Fibroblast of skin of right biceps (primary cell): ENCODE data around the gene ZFHX2.
A peak's percentile ranks its signal among the peaks of the same experiment; 100 is the strongest.
"Not testable (repeated sequence)": the region's sequence is repeated elsewhere in the genome, so short reads cannot be mapped to it uniquely, and the experiment has no call there.

ENCODE experiments used
- DNase-seq: peaks from one replicate; pipeline ENCODE4 v3.0.0-alpha.2; 2013

ZFHX2 gene

GRCh38 chr14:23551266-23552028 is at the start of gene ZFHX2:
TSS of gene ZFHX2 (minus strand) at chr14:23551765. CDS start at chr14:23535325, 16,440 bp downstream.
- peak; percentile 62 for DNase-seq

GRCh38 chr14:23600806-23601205 is 49.2 kb upstream of the ZFHX2 start:
- no peak for DNase-seq

GRCh38 chr14:23600322-23600707 is 48.8 kb upstream of the ZFHX2 start:
- DNase-seq = no peak

GRCh38 chr14:23594191-23594590 is 42.6 kb upstream of the ZFHX2 start:
- not testable (repeated sequence) for DNase-seq

- no peak for DNase-seq
Measured at GRCh38 chr14:23590198-23590597, 38.6 kb upstream of the ZFHX2 start.

- no peak for DNase-seq
Measured at GRCh38 chr14:23589606-23590005, 38.0 kb upstream of the ZFHX2 start.

- peak; percentile 86 for DNase-seq
Measured at GRCh38 chr14:23588884-23589598, 37.5 kb upstream of the ZFHX2 start.

GRCh38 chr14:23584527-23585203 is 33.1 kb upstream of the ZFHX2 start:
- DNase-seq = not testable (repeated sequence)

GRCh38 chr14:23583761-23584526 is 32.4 kb upstream of the ZFHX2 start:
- DNase-seq = not testable (repeated sequence)

- no peak for DNase-seq
Measured at GRCh38 chr14:23582906-23583760, 31.6 kb upstream of the ZFHX2 start.

GRCh38 chr14:23580948-23581281 is 29.4 kb upstream of the ZFHX2 start:
- no peak for DNase-seq

- DNase-seq = no peak
Measured at GRCh38 chr14:23580152-23580926, 28.8 kb upstream of the ZFHX2 start.

GRCh38 chr14:23579739-23580138 is 28.2 kb upstream of the ZFHX2 start:
- no peak for DNase-seq

GRCh38 chr14:23579311-23579630 is 27.7 kb upstream of the ZFHX2 start:
- DNase-seq = no peak

- DNase-seq = no peak
Measured at GRCh38 chr14:23578560-23579310, 27.2 kb upstream of the ZFHX2 start, which contains the start of gene JPH4. TSS of gene JPH4 (minus strand) at chr14:23578790. CDS start at chr14:23577453, 1,337 bp downstream.

GRCh38 chr14:23577710-23578392 is 26.3 kb upstream of the ZFHX2 start:
- no peak for DNase-seq

- no peak for DNase-seq
Measured at GRCh38 chr14:23577004-23577681, 25.6 kb upstream of the ZFHX2 start.

- no peak for DNase-seq
Measured at GRCh38 chr14:23573384-23574015, 21.9 kb upstream of the ZFHX2 start.

- DNase-seq = no peak
Measured at GRCh38 chr14:23572836-23573235, 21.3 kb upstream of the ZFHX2 start.
